ENCODE measurements around the gene SOS1. TPM values are rescaled to one million over a fixed set of nuclear protein-coding genes. Genes with fewer than 3 reads are reported as not detected.
A peak's percentile ranks its signal among the peaks of the same experiment; 100 is the strongest.

SOS1 gene
- total and polyA plus RNA-seq, 2 of the 13 experiments (the other 11 are each of a cell fraction or from before 2014, with no cell fraction given): 20.8 to 60.4 TPM

DNA sequence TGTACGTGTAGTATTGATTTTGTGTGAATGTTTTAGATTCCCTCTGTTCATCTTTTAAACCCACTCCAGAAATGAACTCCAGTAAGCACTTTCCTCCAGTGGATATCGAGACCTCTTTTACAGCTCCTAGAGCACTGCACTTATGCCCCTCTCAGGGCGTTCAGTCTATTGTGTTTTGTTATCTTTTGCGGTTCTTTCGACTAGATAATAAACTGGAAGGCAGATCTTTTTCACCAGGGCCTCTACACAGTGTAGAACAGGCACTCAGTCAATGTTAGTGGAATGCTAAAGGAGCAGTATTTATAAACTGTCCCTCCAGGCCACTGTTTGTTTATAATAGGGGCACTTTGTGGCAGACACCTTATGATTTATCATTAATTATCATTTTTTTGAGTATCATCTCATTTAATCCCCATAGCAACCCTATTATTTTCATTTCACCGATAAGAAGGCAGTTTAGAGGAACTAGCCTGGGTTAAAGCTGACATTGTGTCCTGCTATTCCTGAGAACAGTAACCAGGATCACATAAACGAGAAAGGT, 742 bp upstream of the SOS1 start (continued):
- TF ChIP-seq ZNF333 (CRISPR knock-in tag; IDR thresholded peaks at IDR 0.05; ENCODE audit: borderline replicate concordance) (no peak), ZNF382 (CRISPR knock-in tag; IDR thresholded peaks at IDR 0.05; ENCODE audit: borderline replicate concordance) (no peak), ZNF367 (CRISPR knock-in tag; IDR thresholded peaks at IDR 0.05; ENCODE audit: borderline replicate concordance) (no peak), IKZF1 (IDR thresholded peaks at IDR 0.05) (no peak), SNAPC2 (CRISPR knock-in tag; IDR thresholded peaks at IDR 0.05) (no peak), CHD4 (IDR thresholded peaks at IDR 0.05; ENCODE audit: borderline replicate concordance, low read length) (no peak), ZNF30 (CRISPR knock-in tag; IDR thresholded peaks at IDR 0.05) (no peak), RFXAP (CRISPR knock-in tag; IDR thresholded peaks at IDR 0.05; ENCODE audit: borderline replicate concordance) (0 out of 2 replicates have a peak, but pooled peaks have one; percentile 42), SSRP1 (CRISPR knock-in tag; IDR thresholded peaks at IDR 0.05) (peak; percentile 67; the same call in 1 of the 2 replicates), ZNF530 (CRISPR knock-in tag; IDR thresholded peaks at IDR 0.05; ENCODE audit: low read depth) (no peak), ARID2 (CRISPR knock-in tag; IDR thresholded peaks at IDR 0.05; ENCODE audit: borderline replicate concordance) (no peak), CENPX (CRISPR knock-in tag; IDR thresholded peaks at IDR 0.05) (no peak), PCBP2 (optimal IDR thresholded peaks at IDR 0.05; ENCODE audit: low read depth, low read length, poor library complexity, severe bottlenecking) (no peak), THYN1 (CRISPR knock-in tag; IDR thresholded peaks at IDR 0.05; ENCODE audit: borderline replicate concordance, low read depth) (no peak), ZNF225 (CRISPR knock-in tag; IDR thresholded peaks at IDR 0.05) (no peak), MIER3 (CRISPR knock-in tag; IDR thresholded peaks at IDR 0.05; ENCODE audit: borderline replicate concordance) (no peak), ZNF878 (CRISPR knock-in tag; IDR thresholded peaks at IDR 0.05) (0 out of 2 replicates have a peak, but pooled peaks have one; percentile 0), SIX1 (CRISPR knock-in tag; IDR thresholded peaks at IDR 0.05; ENCODE audit: borderline replicate concordance) (0 out of 2 replicates have a peak, but pooled peaks have one; percentile 8)
- TF ChIP-seq, protein P1, sequence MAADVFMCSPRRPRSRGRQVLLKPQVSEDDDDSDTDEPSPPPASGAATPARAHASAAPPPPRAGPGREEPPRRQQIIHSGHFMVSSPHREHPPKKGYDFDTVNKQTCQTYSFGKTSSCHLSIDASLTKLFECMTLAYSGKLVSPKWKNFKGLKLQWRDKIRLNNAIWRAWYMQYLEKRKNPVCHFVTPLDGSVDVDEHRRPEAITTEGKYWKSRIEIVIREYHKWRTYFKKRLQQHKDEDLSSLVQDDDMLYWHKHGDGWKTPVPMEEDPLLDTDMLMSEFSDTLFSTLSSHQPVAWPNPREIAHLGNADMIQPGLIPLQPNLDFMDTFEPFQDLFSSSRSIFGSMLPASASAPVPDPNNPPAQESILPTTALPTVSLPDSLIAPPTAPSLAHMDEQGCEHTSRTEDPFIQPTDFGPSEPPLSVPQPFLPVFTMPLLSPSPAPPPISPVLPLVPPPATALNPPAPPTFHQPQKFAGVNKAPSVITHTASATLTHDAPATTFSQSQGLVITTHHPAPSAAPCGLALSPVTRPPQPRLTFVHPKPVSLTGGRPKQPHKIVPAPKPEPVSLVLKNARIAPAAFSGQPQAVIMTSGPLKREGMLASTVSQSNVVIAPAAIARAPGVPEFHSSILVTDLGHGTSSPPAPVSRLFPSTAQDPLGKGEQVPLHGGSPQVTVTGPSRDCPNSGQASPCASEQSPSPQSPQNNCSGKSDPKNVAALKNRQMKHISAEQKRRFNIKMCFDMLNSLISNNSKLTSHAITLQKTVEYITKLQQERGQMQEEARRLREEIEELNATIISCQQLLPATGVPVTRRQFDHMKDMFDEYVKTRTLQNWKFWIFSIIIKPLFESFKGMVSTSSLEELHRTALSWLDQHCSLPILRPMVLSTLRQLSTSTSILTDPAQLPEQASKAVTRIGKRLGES (CRISPR knock-in tag; IDR thresholded peaks at IDR 0.05; ENCODE audit: borderline replicate concordance): 0 out of 2 replicates have a peak, but pooled peaks have one; percentile 33
- TF ChIP-seq, protein P2, sequence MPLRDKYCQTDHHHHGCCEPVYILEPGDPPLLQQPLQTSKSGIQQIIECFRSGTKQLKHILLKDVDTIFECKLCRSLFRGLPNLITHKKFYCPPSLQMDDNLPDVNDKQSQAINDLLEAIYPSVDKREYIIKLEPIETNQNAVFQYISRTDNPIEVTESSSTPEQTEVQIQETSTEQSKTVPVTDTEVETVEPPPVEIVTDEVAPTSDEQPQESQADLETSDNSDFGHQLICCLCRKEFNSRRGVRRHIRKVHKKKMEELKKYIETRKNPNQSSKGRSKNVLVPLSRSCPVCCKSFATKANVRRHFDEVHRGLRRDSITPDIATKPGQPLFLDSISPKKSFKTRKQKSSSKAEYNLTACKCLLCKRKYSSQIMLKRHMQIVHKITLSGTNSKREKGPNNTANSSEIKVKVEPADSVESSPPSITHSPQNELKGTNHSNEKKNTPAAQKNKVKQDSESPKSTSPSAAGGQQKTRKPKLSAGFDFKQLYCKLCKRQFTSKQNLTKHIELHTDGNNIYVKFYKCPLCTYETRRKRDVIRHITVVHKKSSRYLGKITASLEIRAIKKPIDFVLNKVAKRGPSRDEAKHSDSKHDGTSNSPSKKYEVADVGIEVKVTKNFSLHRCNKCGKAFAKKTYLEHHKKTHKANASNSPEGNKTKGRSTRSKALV (CRISPR knock-in tag; IDR thresholded peaks at IDR 0.05): peak; percentile 69; the same call in 1 of the 2 replicates

All from HepG2 (cell line).